Kidney glomerular epithelial cell (primary cell): Measurements from ENCODE around the gene INPP4B.

Source experiments
- DNase-seq: peaks from one replicate; lab custom pipeline; 2025; lab: John Stamatoyannopoulos, UW

INPP4B gene

GRCh38 chr4:142005519-142005918 is 840.6 kb downstream of the INPP4B start:
- no peak for DNase-seq

DNA sequence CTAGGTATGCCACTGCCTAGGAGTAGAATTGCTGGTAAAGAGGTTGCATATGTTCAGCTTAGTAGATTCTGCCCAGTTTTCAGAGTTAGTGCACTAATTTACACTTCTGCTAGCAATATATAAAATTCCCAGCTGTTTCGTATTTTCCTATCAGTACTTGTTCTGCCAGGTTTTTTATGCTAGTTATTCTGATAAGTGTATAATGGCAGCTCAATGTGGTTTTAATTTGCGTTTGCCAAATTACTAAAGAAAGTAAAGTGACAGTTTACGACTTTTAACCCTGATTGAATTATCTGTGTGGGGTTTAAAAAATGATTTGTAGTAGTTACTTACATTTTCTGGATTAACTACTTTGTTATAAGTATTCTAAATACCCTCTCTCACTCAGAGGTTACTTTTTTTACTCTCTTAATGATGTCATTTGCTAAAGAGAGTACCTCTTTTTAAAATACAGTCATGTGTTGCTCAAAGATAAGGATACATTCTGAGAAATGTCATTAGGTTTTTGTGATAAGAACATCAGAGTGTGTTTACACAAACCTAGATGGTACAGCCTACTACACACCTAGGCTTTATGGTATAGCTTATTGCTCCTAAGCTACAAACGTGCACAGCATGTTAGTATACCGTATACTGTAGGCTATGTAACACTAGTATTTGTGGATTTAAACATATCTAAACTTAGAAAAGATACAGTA is 846.5 kb downstream of the INPP4B start:
- DNase-seq: no peak

- DNase-seq: no peak
Measured at GRCh38 chr4:141995056-141995455, 851.0 kb downstream of the INPP4B start.

GRCh38 chr4:141977433-141977832 is 868.7 kb downstream of the INPP4B start:
- DNase-seq: no peak
